Astrocyte (in vitro differentiated cells and primary cell): Measurements from ENCODE around the gene GSX2. TPM values are rescaled to one million over a fixed set of nuclear protein-coding genes. Genes with fewer than 3 reads are reported as not detected.

Source experiments
- total RNA-seq: library from RNA; stranded (reverse); gene quantifications from 2 replicates; pipeline ENCODE4 v1.2.1, GENCODE V29; 2021

The GSX2 gene
- total RNA-seq, 1 donor from 2014 or later, result 1.7 TPM

Other genes with a start within 250 kb of the GSX2 start
- gene CHIC2, start 35.6 kb upstream of the GSX2 start, total RNA-seq, result 38.2 and 40.6 TPM in 2 replicates
- gene PDGFRA, start 129.1 kb downstream of the GSX2 start, total RNA-seq, result 9.2 and 12.6 TPM in 2 replicates